ENCODE data around the gene POP4. TPM values are rescaled to one million over a fixed set of nuclear protein-coding genes. Genes with fewer than 3 reads are reported as not detected.

The POP4 gene
- total and polyA plus RNA-seq, 12 donors: 65.4 to 134 (median 75.5) TPM

- TF ChIP-seq POLR2A (IDR thresholded peaks at IDR 0.05) (no peak), CTCF (IDR thresholded peaks at IDR 0.05) (no peak)
- Histone ChIP-seq H3K4me3 (no peak overlapping the region), H3K9me3 (replicated peaks in 1 of 3) (no peaks in the 10 kb centered on the region), H3K4me1 (replicated peaks in 1 of 2) (no peaks in the 10 kb centered on the region), H3K27me3 (no peaks in the 10 kb centered on the region), H3K36me3 (replicated peaks in 1 of 2) (no peaks in the 10 kb centered on the region), H3K27ac (no peak overlapping the region)
- whole genome bisulfite sequencing, 4 donors: 82 to 89% (median 84%) methylated on average over 6 of the region's 6 CpGs
- intact Hi-C loops (cut with DNase I): no loop called here
- peak in 1 of 7 donors; percentile 37 for DNase-seq
Measured at GRCh38 chr19:29560313-29561075, 45.6 kb upstream of the POP4 start.

- no peaks in the 10 kb centered on the region for H3K27me3 ChIP-seq
- no peak overlapping the region for H3K4me3 ChIP-seq
- peak in 1 of 7 donors; percentile 23 for DNase-seq
- H3K27ac ChIP-seq: no peak overlapping the region
- no peaks in the 10 kb centered on the region for H3K4me1 ChIP-seq (replicated peaks in 1 of 2)
- no peaks in the 10 kb centered on the region for H3K36me3 ChIP-seq (replicated peaks in 1 of 2)
- H3K9me3 ChIP-seq (replicated peaks in 1 of 3): no peaks in the 10 kb centered on the region
- TF ChIP-seq POLR2A (IDR thresholded peaks at IDR 0.05): no peak
- TF ChIP-seq CTCF (IDR thresholded peaks at IDR 0.05): no peak
- WGBS, 4 donors: 55 to 69% (median 60%) methylated on average over 7 to 9 of the region's 9 CpGs
- intact Hi-C loops (cut with DNase I): no loop called here
Measured at GRCh38 chr19:29561601-29562000, 44.5 kb upstream of the POP4 start.

GRCh38 chr19:29562299-29563297 lies 43.5 kb upstream of the POP4 start:
- peak in 1 of 7 donors; percentile 21 for DNase-seq
- Histone ChIP-seq H3K27me3 (no peaks in the 10 kb centered on the region), H3K4me1 (replicated peaks in 1 of 2) (no peaks in the 10 kb centered on the region), H3K4me3 (no peak overlapping the region), H3K36me3 (replicated peaks in 1 of 2) (no peaks in the 10 kb centered on the region), H3K9me3 (replicated peaks in 1 of 3) (no peaks in the 10 kb centered on the region), H3K27ac (no peak overlapping the region)
- 32 to 54% (median 50%) methylated on average over 11 to 16 of the region's 16 CpGs for WGBS, 4 donors
- intact Hi-C loops (cut with DNase I): no loop called here
- no peak for TF ChIP-seq CTCF (IDR thresholded peaks at IDR 0.05)
- no peak for TF ChIP-seq POLR2A (IDR thresholded peaks at IDR 0.05)

- Histone ChIP-seq H3K4me3 (no peak overlapping the region), H3K9me3 (replicated peaks in 1 of 3) (no peaks in the 10 kb centered on the region), H3K4me1 (replicated peaks in 1 of 2) (no peaks in the 10 kb centered on the region), H3K36me3 (replicated peaks in 1 of 2) (no peaks in the 10 kb centered on the region), H3K27me3 (no peaks in the 10 kb centered on the region), H3K27ac (no peak overlapping the region)
- intact Hi-C loops (cut with DNase I): no loop called here
- peak in 1 of 7 donors; percentile 2 for DNase-seq
- WGBS, 4 donors: 62 to 76% (median 68%) methylated on average over 11 of the region's 11 CpGs
- TF ChIP-seq POLR2A (IDR thresholded peaks at IDR 0.05) (no peak), CTCF (IDR thresholded peaks at IDR 0.05) (no peak)
Measured at GRCh38 chr19:29563486-29564101, 42.5 kb upstream of the POP4 start.
